Endothelial cell of umbilical vein (primary cell): ENCODE measurements around the gene FNBP1. TPM values are rescaled to one million over a fixed set of nuclear protein-coding genes. Genes with fewer than 3 reads are reported as not detected.

ENCODE experiments used
- BruUV-seq: library from RNA; stranded (reverse); fragments of 400-500 nt; replicated peaks from 2 replicates; lab custom pipeline; 2021; lab: Mats Ljungman, UMichigan
- CTCF ChIA-PET: fragments of 300-600, 350-600 bp; sonication (Branson Sonifier 250); formaldehyde crosslinking; loops from one replicate; lab custom pipeline; 2021; ENCODE audit warnings: antibody characterized with exemption, inconsistent platforms; lab: Charles Lee
- POLR2A ChIA-PET: fragments of 300-600, 350-600 bp; sonication (Branson Sonifier 250); formaldehyde crosslinking; loops from one replicate; lab custom pipeline; 2021; ENCODE audit warnings: antibody characterized with exemption, inconsistent platforms; lab: Charles Lee
- DNase-seq: peaks from one replicate; pipeline ENCODE4 v3.0.0-alpha.2; 2011; ENCODE audit warnings: low read depth, low spot score
- FAIRE-seq: peaks from 2 replicates; lab custom pipeline; 2011; peaks lifted over from hg19 to GRCh38; lab: Jason Lieb, UNC
- H2AFZ ChIP-seq: 2 replicates; pipeline ENCODE4 v1.6.0; 2012; ENCODE audit warnings: low read depth, low read length, control low read depth, inconsistent platforms
- H3K27ac ChIP-seq: 2 replicates; pipeline ENCODE4 v1.5.1; 2011; ENCODE audit warnings: low read depth, mild to moderate bottlenecking, control low read depth, low read length, moderate library complexity; ENCODE audit not compliant: insufficient read depth
- H3K27me3 ChIP-seq, 2 experiments: 2 replicates each; pipeline versions ENCODE4 v1.6.0 to v1.6.1; 2011; ENCODE audit warnings: low read length in 2 of 2, mixed read lengths in 1 of 2; ENCODE audit not compliant: control insufficient read depth in 2 of 2, insufficient read depth in 2 of 2
- H3K36me3 ChIP-seq, 2 experiments: 2 replicates in 1 of 2; 3 replicates in 1 of 2; pipeline ENCODE4 v1.5.1; 2011; ENCODE audit warnings: low read length in 2 of 2, mild to moderate bottlenecking in 1 of 2, moderate library complexity in 1 of 2; ENCODE audit not compliant: control insufficient read depth in 2 of 2, insufficient read depth in 2 of 2; ENCODE audit errors: extremely low read depth in 1 of 2
- H3K4me1 ChIP-seq: 3 replicates; pipeline ENCODE4 v1.5.1; 2011; ENCODE audit warnings: mild to moderate bottlenecking, low read length; ENCODE audit not compliant: control insufficient read depth, insufficient read depth; ENCODE audit errors: extremely low read depth
- H3K4me2 ChIP-seq: 2 replicates; pipeline ENCODE4 v1.6.1; 2011; ENCODE audit warnings: low read length, control low read depth, mixed read lengths; ENCODE audit not compliant: insufficient read depth
- H3K4me3 ChIP-seq, 3 experiments: fragments of 200-600 bp in 1 of 3; sonication (generic), shearing (Covaris generic) in 1 of 3; replicated peaks in 1 of 3; 2 replicates each; pipeline ENCODE4 v1.5.1; 2011 to 2016; ENCODE audit warnings: control low read depth in 3 of 3, low read length in 3 of 3, mild to moderate bottlenecking in 2 of 3, inconsistent platforms in 1 of 3, low read depth in 1 of 3, moderate library complexity in 1 of 3; ENCODE audit not compliant: insufficient read depth in 1 of 3
- H3K79me2 ChIP-seq: 2 replicates; pipeline ENCODE4 v1.6.0; 2012; ENCODE audit warnings: low read length, inconsistent platforms; ENCODE audit not compliant: control insufficient read depth, insufficient read depth
- H3K9ac ChIP-seq: replicated peaks from 2 replicates; pipeline ENCODE3; 2011; ENCODE audit warnings: low read length, control low read depth; ENCODE audit not compliant: insufficient read depth; ENCODE audit errors: extremely low read depth
- H3K9me1 ChIP-seq: replicated peaks from 3 replicates; pipeline ENCODE4 v1.6.0; 2011; ENCODE audit warnings: mild to moderate bottlenecking, low read length; ENCODE audit not compliant: control insufficient read depth, insufficient read depth; ENCODE audit errors: extremely low read depth
- H3K9me3 ChIP-seq: replicated peaks from 2 replicates; pipeline ENCODE4 v1.5.1; 2012; ENCODE audit warnings: low read length, inconsistent platforms; ENCODE audit not compliant: control insufficient read depth, insufficient read depth
- H4K20me1 ChIP-seq: replicated peaks from 2 replicates; pipeline ENCODE3; 2011; ENCODE audit warnings: mild to moderate bottlenecking, low read length; ENCODE audit not compliant: control insufficient read depth, insufficient read depth; ENCODE audit errors: extremely low read depth
- EZH2 ChIP-seq: IDR thresholded peaks from 2 replicates; pipeline ENCODE4 v1.6.1; 2012; ENCODE audit warnings: borderline replicate concordance, low read depth, mild to moderate bottlenecking, moderate library complexity, low read length, inconsistent platforms; ENCODE audit not compliant: severe bottlenecking
- FOS ChIP-seq: IDR thresholded peaks from 2 replicates; pipeline ENCODE4 v1.6.1; 2011; ENCODE audit warnings: mild to moderate bottlenecking, low read length, moderate library complexity, borderline replicate concordance; ENCODE audit not compliant: insufficient read depth
- GATA2 ChIP-seq: IDR thresholded peaks from 2 replicates; pipeline ENCODE4 v1.7.0; 2011; ENCODE audit warnings: low read depth, mild to moderate bottlenecking, moderate library complexity, mixed read lengths, low read length; ENCODE audit not compliant: insufficient read length, insufficient read depth
- JUN ChIP-seq: IDR thresholded peaks from 2 replicates; pipeline ENCODE4 v1.6.1; 2011; ENCODE audit warnings: borderline replicate concordance, low read depth; ENCODE audit not compliant: insufficient read length, insufficient read depth
- MYC ChIP-seq: IDR thresholded peaks from one replicate; pipeline ENCODE4 v1.6.1; 2011; ENCODE audit warnings: mild to moderate bottlenecking, low read depth, low read length
- POLR2A ChIP-seq: IDR thresholded peaks from 2 replicates; pipeline ENCODE4 v1.6.1; 2012; ENCODE audit warnings: low read depth, mild to moderate bottlenecking, control low read depth, low read length
- POLR2AphosphoS5 ChIP-seq: IDR thresholded peaks from 2 replicates; pipeline ENCODE4 v1.6.1; 2012; ENCODE audit warnings: low read depth, mild to moderate bottlenecking, control low read depth, low read length, moderate library complexity; ENCODE audit not compliant: insufficient read depth
- dilution Hi-C: fragments of 300-500 bp; cut with MboI; formaldehyde crosslinking; loops from one replicate; pipeline ENCODE4 v1.15.0; 2019; ENCODE audit warnings: low sequenced_read_pairs; ENCODE audit not compliant: extremely low pct_ligation_motif_present
- intact Hi-C: fragments of 100-400 bp; cut with micrococcal nuclease; formaldehyde crosslinking; loops from one replicate; pipeline ENCODE4 v1.10.0; 2022
- polyA plus RNA-seq, 4 experiments: library from polyadenylated mRNA; depleted of rRNA in 3 of 4; stranded (reverse) in 3 of 4; unstranded in 1 of 4; fragments of >200 nt; gene quantifications; 2 replicates each; pipeline versions ENCODE4 v1.2.1 to v1.2.3, GENCODE V29; 2011 to 2012; ENCODE audit warnings: missing spikeins in 1 of 4
- total RNA-seq: library from RNA; stranded (reverse); gene quantifications from 2 replicates; pipeline ENCODE4 v1.2.3, GENCODE V29; 2021
- TF ChIP-seq, protein P1 (sequence below): IDR thresholded peaks from 2 replicates; pipeline ENCODE4 v1.6.1; 2011; ENCODE audit not compliant: insufficient read depth, insufficient read length
- TF ChIP-seq, protein P2 (sequence below), 2 donors: IDR thresholded peaks; 1 replicate in 1 of 2; 2 replicates in 1 of 2; pipeline ENCODE4 v1.5.1; 2011; ENCODE audit warnings: low read length in 2 of 2, mild to moderate bottlenecking in 2 of 2, moderate library complexity in 2 of 2, control low read depth in 1 of 2, inconsistent platforms in 1 of 2, low read depth in 1 of 2; ENCODE audit not compliant: insufficient read depth in 1 of 2; ENCODE audit errors: extremely low read depth in 1 of 2

Gene FNBP1
- total and polyA plus RNA-seq, 2 donors (not counting 3 experiments of a cell fraction or from before 2014, with no cell fraction given), result 10.9 to 43.9 TPM

DNA sequence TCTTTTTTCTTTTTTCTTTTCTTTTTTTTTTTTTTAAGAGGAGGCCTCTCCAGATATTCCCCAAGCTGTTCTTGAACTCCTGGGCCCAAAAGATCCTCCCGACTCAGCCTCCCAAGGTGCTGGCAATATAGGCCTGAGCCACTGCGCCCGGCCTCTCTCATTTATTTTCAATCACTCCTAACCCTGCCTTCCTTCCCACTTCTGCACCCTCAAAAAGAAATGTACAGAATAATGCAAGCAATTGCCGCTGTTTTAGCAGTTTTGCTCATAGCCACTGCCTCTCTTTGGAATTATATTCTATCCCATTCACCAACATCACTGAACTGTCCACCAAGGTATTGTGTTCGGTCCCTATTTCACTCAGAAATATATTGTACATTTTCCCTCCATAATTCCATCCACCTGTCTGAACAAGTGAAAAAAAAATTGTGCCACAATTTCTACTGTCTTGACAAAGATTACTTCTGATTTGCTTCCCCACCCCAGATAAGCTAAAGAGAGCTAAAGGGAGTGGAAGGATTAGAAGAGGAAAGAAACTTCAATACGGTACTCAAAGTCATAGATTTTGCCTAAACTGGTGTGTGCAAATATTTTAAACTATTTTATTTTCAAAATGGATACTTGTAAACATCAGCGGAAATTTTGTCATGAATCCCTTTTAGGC is 1.9 kb downstream of the FNBP1 start:
- intact Hi-C loops (loop anchor here (5.0 kb wide), 1 partner anchor 56 kb away; no protein-coding TSS in a partner anchor), dilution Hi-C loops (no loop called here)
- H3K27me3 ChIP-seq, result no peaks in the 10 kb centered on the region
- POLR2A ChIA-PET, result no interaction called here
- TF ChIP-seq POLR2A (no peak), EZH2 (no peak), MYC (no peak), FOS (no peak), JUN (no peak), GATA2 (no peak), POLR2AphosphoS5 (no peak)
- TF ChIP-seq, protein P1, sequence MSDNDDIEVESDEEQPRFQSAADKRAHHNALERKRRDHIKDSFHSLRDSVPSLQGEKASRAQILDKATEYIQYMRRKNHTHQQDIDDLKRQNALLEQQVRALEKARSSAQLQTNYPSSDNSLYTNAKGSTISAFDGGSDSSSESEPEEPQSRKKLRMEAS, result no peak
- TF ChIP-seq, protein P2, sequence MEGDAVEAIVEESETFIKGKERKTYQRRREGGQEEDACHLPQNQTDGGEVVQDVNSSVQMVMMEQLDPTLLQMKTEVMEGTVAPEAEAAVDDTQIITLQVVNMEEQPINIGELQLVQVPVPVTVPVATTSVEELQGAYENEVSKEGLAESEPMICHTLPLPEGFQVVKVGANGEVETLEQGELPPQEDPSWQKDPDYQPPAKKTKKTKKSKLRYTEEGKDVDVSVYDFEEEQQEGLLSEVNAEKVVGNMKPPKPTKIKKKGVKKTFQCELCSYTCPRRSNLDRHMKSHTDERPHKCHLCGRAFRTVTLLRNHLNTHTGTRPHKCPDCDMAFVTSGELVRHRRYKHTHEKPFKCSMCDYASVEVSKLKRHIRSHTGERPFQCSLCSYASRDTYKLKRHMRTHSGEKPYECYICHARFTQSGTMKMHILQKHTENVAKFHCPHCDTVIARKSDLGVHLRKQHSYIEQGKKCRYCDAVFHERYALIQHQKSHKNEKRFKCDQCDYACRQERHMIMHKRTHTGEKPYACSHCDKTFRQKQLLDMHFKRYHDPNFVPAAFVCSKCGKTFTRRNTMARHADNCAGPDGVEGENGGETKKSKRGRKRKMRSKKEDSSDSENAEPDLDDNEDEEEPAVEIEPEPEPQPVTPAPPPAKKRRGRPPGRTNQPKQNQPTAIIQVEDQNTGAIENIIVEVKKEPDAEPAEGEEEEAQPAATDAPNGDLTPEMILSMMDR (IDR thresholded peaks at IDR 0.05; ENCODE audit: extremely low read depth in 1 of 2, insufficient read depth in 1 of 2, low read depth in 1 of 2, low read length in 2 of 2), result no peak
- H3K9me3 ChIP-seq, result no peaks in the 10 kb centered on the region
- peak overlapping the region in 2 of 3 experiments; percentile 68 to 81 for H3K4me3 ChIP-seq
- peaks cover 36% of the 10 kb centered on the region for H3K4me1 ChIP-seq
- FAIRE-seq, result no peak
- BruUV-seq, result TSS peak; percentile 21
- peaks cover 3% of the 10 kb centered on the region for H4K20me1 ChIP-seq
- H2AFZ ChIP-seq, result no peak overlapping the region
- no peak overlapping the region for H3K9ac ChIP-seq
- H3K79me2 ChIP-seq, result peaks cover 16% of the 10 kb centered on the region
- CTCF ChIA-PET, result interaction anchor here (1.1 to 1.4 kb wide), 3 partner anchors 10 to 156 kb away, joined by 3 to 4 read pairs (median 3); no protein-coding TSS in a partner anchor
- no peak for DNase-seq
- H3K36me3 ChIP-seq, result no peaks in the 10 kb centered on the region
- H3K9me1 ChIP-seq, result no peaks in the 10 kb centered on the region
- peak overlapping the region; percentile 84 for H3K4me2 ChIP-seq
- H3K27ac ChIP-seq, result no peak overlapping the region
